Body of pancreas (tissue), 4 donors: ENCODE results near the gene PYGO1.

Experiments
- CTCF ChIP-seq, 7 experiments: fragments of 450-650 bp in 4 of 7; fragments of 200-600 bp in 3 of 7; sonication (generic) in 3 of 7; IDR thresholded peaks; one replicate each; pipeline ENCODE4 v1.5.1; 2016 to 2019; ENCODE audit warnings: antibody characterized with exemption in 7 of 7
- POLR2A ChIP-seq, 3 donors: fragments of 450-650 bp; IDR thresholded peaks; one replicate each; pipeline ENCODE4 v1.6.1; 2016; ENCODE audit warnings: antibody characterized with exemption in 3 of 3, mild to moderate bottlenecking in 2 of 3

GRCh38 chr15:55499151-55499550, 89.0 kb downstream of the PYGO1 start:
- TF ChIP-seq CTCF (IDR thresholded peaks at IDR 0.05): no peak
- TF ChIP-seq POLR2A (IDR thresholded peaks at IDR 0.05): no peak
